ENCODE results near the gene SLC16A12. TPM values are rescaled to one million over a fixed set of nuclear protein-coding genes. Genes with fewer than 3 reads are reported as not detected.

SLC16A12 gene
- total RNA-seq (2016; rRNA removed; fragmentation: Illumina TruSeq; extraction: Trizol) (0.02 TPM in 1 of 2 replicates, not detected in the other), polyA plus RNA-seq (2011; rRNA removed) (0.07 TPM in 1 of 2 replicates, not detected in the other), polyA minus RNA-seq (2011; rRNA and poly(A)+ RNA removed; ENCODE audit: low replicate concordance) (not detected in 2 replicates), Bru-seq, nascent RNA (percentile 6 among the genes with signal in this experiment), BruChase-seq, experiment 1, labeled RNA remaining after a 6-hour chase (percentile 11 among the genes with signal in this experiment), BruChase-seq, experiment 2, labeled RNA remaining after a 2-hour chase (percentile 16 among the genes with signal in this experiment)
- total RNA-seq (2016; cell fraction: cytosol; rRNA removed; fragmentation: Illumina TruSeq; extraction: Trizol; ENCODE audit: low read depth) = not detected in 2 replicates
- 0.04 TPM in 1 of 2 replicates, not detected in the other for total RNA-seq (2016; cell fraction: insoluble cytoplasmic fraction; rRNA removed; fragmentation: Illumina TruSeq; extraction: Trizol)
- total RNA-seq (2016; cell fraction: membrane; rRNA removed; fragmentation: Illumina TruSeq; extraction: Trizol) = 0.03 TPM in 1 of 2 replicates, not detected in the other
- total RNA-seq (2016; cell fraction: nucleus; rRNA removed; fragmentation: Illumina TruSeq; extraction: Trizol) = 0.06 TPM in 1 of 2 replicates, not detected in the other
- 0.01 TPM in 2 replicates for polyA plus RNA-seq (2011; cell fraction: cytosol; rRNA removed)
- not detected in 2 replicates for polyA plus RNA-seq (2011; cell fraction: nucleus; rRNA removed)
- not detected in 2 replicates for polyA plus RNA-seq (2012)
- not detected in 2 replicates for polyA plus RNA-seq (2016; cell fraction: cytosol; fragmentation: Illumina TruSeq; extraction: Trizol; ENCODE audit: low read depth)
- not detected in 2 replicates for polyA plus RNA-seq (2016; cell fraction: insoluble cytoplasmic fraction; fragmentation: Illumina TruSeq; extraction: Trizol; ENCODE audit: low read depth)
- not detected in 2 replicates for polyA plus RNA-seq (2016; cell fraction: membrane; fragmentation: Illumina TruSeq; extraction: Trizol; ENCODE audit: low read depth)
- polyA plus RNA-seq (2016; cell fraction: nucleus; fragmentation: Illumina TruSeq; extraction: Trizol; ENCODE audit: insufficient read depth, low read depth) = not detected in 2 replicates
- polyA minus RNA-seq (2011; cell fraction: cytosol; rRNA and poly(A)+ RNA removed) = not detected in 2 replicates
- not detected in 2 replicates for polyA minus RNA-seq (2011; cell fraction: nucleus; rRNA and poly(A)+ RNA removed)
- long read RNA-seq, experiment 1 = 0 reads
- long read RNA-seq, experiment 2 = 0 reads

GRCh38 chr10:89535171-89536012 lies at the start of gene SLC16A12:
Gene SLC16A12, minus strand, starts transcription at chr10:89535594. Its CDS starts 73,016 bp downstream, at chr10:89462578.
- in situ Hi-C loops (cut with HindIII; ENCODE audit: extremely low pct_ligation_motif_present, low pct_unique_long_range_greater_than_20kb) (no loop called here), intact Hi-C loops (cut with micrococcal nuclease; ENCODE audit: unreplicated experiment) (no loop called here)
- H3K4me3 ChIP-seq (replicated peaks in 1 of 3; ENCODE audit: insufficient read depth in 1 of 3, low read depth in 2 of 3, low read length in 3 of 3) = peak within 1 kb of the TSS; percentile 7 to 54 (median 22); a peak in 3 of 6 replicates
- H3K79me2 ChIP-seq (ENCODE audit: insufficient read depth, low read length) = no peaks in the 10 kb centered on the region
- no peaks in the 10 kb centered on the region for H3K9me3 ChIP-seq (ENCODE audit: low read length)
- H3K36me3 ChIP-seq (replicated peaks in 1 of 2; ENCODE audit: control insufficient read depth in 1 of 2, insufficient read depth in 2 of 2, low read length in 2 of 2) = no peaks in the 10 kb centered on the region
- POLR2A ChIA-PET = no interaction called here
- H3K4me1 ChIP-seq (ENCODE audit: insufficient read depth, low read length) = no peaks in the 10 kb centered on the region
- no TSS peak for BruUV-seq (replicated peaks)
- H3K4me2 ChIP-seq (ENCODE audit: low read depth, low read length) = peak within 1 kb of the TSS; percentile 39
- no peak for TF ChIP-seq UBTF (CRISPR knock-in tag; IDR thresholded peaks at IDR 0.05)
- no peak for TF ChIP-seq ZNF891 (CRISPR knock-in tag; IDR thresholded peaks at IDR 0.05)
- TF ChIP-seq ZNF687 (CRISPR knock-in tag; IDR thresholded peaks at IDR 0.05) = peak; percentile 29; the same call in 1 of the 2 replicates
- no peak for TF ChIP-seq SETDB1 (CRISPR knock-in tag; IDR thresholded peaks at IDR 0.05; ENCODE audit: borderline replicate concordance)
- no peak for TF ChIP-seq PAX8 (CRISPR knock-in tag; IDR thresholded peaks at IDR 0.05; ENCODE audit: borderline replicate concordance)
- no peak for TF ChIP-seq SMAD1 (CRISPR knock-in tag; IDR thresholded peaks at IDR 0.05; ENCODE audit: borderline replicate concordance, low read depth)
- no peak for TF ChIP-seq ONECUT2 (CRISPR knock-in tag; IDR thresholded peaks at IDR 0.05)
- H4K20me1 ChIP-seq (ENCODE audit: insufficient read depth, low read length) = no peaks in the 10 kb centered on the region
- ATAC-seq = peak; percentile 92
- no peak for FAIRE-seq
- WGBS (ENCODE audit: low lambda C conversion rate) = 19% methylated on average over 22 of the region's 87 CpGs
- H3K9ac ChIP-seq (ENCODE audit: insufficient read depth, low read depth, low read length) = no peak within 1 kb of the TSS
- no peak for DNase-seq (ENCODE audit: low spot score)
- no peak within 1 kb of the TSS for H3K27ac ChIP-seq (ENCODE audit: extremely low read length, insufficient read depth, low read length)
- CTCF ChIA-PET (ENCODE audit: low intra/inter-chr PET ratio, low total read pairs) = no interaction called here
- H3K27me3 ChIP-seq (ENCODE audit: control insufficient read depth in 1 of 2, insufficient read depth in 2 of 2, low read length in 2 of 2) = peaks cover 0 to 24% of the 10 kb centered on the region in 2 experiments; a peak in 4 of 5 replicates
- no peak within 1 kb of the TSS for H2AFZ ChIP-seq (ENCODE audit: low read length)
